Smooth muscle cell (in vitro differentiated cells): ENCODE measurements around the gene PTPRR. TPM values are rescaled to one million over a fixed set of nuclear protein-coding genes. Genes with fewer than 3 reads are reported as not detected.

Source experiments
- DNase-seq: peaks from one replicate; lab custom pipeline; 2025; ENCODE audit not compliant: unreplicated experiment; lab: John Stamatoyannopoulos, UW
- H2AFZ ChIP-seq: fragments of 200-600 bp; sonication (generic); 2 replicates; pipeline ENCODE4 v1.6.0; 2016; ENCODE audit warnings: antibody characterized with exemption, low read depth, mild to moderate bottlenecking
- H3F3A ChIP-seq: fragments of 200-600 bp; sonication (generic); 2 replicates; pipeline ENCODE4 v1.6.0; 2017; ENCODE audit warnings: antibody characterized with exemption, low read depth
- H3K27ac ChIP-seq: fragments of 200-600 bp; sonication (generic); 2 replicates; pipeline ENCODE4 v1.5.1; 2016; ENCODE audit warnings: low read depth, mild to moderate bottlenecking
- H3K27me3 ChIP-seq: fragments of 200-600 bp; sonication (generic); 2 replicates; pipeline ENCODE4 v1.6.1; 2016; ENCODE audit warnings: low read depth, mild to moderate bottlenecking
- H3K36me3 ChIP-seq: fragments of 200-600 bp; sonication (generic); 2 replicates; pipeline ENCODE4 v1.5.1; 2016; ENCODE audit warnings: low read depth
- H3K4me1 ChIP-seq: fragments of 200-600 bp; sonication (generic); 2 replicates; pipeline ENCODE4 v1.5.1; 2016; ENCODE audit warnings: low read depth
- H3K4me2 ChIP-seq: fragments of 200-600 bp; sonication (generic); 2 replicates; pipeline ENCODE4 v1.6.0; 2016; ENCODE audit warnings: mild to moderate bottlenecking
- H3K4me3 ChIP-seq: fragments of 200-600 bp; sonication (generic); 2 replicates; pipeline ENCODE4 v1.5.1; 2016; ENCODE audit warnings: mild to moderate bottlenecking
- H3K79me2 ChIP-seq: fragments of 200-600 bp; sonication (generic); 2 replicates; pipeline ENCODE4 v1.6.0; 2016; ENCODE audit warnings: low read depth, mild to moderate bottlenecking
- H3K9ac ChIP-seq: fragments of 200-600 bp; sonication (generic); 2 replicates; pipeline ENCODE4 v1.6.0; 2016; ENCODE audit warnings: low read depth
- H3K9me3 ChIP-seq: fragments of 200-600 bp; sonication (generic); replicated peaks from 2 replicates; pipeline ENCODE4 v1.5.1; 2016; ENCODE audit warnings: low read depth
- H4K20me1 ChIP-seq: fragments of 200-600 bp; sonication (generic); 2 replicates; pipeline ENCODE4 v1.6.0; 2016; ENCODE audit warnings: low read depth
- WGBS: methylation state at CpG from one replicate; pipeline ENCODE4 v1.1.7; 2016; ENCODE audit warnings: low lambda C conversion rate; 5-methylcytosine and 5-hydroxymethylcytosine counted together
- polyA plus RNA-seq: library from polyadenylated mRNA; unstranded; fragments of >200 nt; fragmentation: Nextera tagmentation; extraction: Ambion mirVana; gene quantifications from 2 replicates; pipeline ENCODE4 v1.2.1, GENCODE V29; 2016
- total RNA-seq: library from RNA; depleted of rRNA; stranded (reverse); fragments of >200 nt; gene quantifications from 2 replicates; pipeline ENCODE4 v1.2.3, GENCODE V29; 2014
- TF ChIP-seq, protein P1 (sequence below): fragments of 200-600 bp; sonication (generic); IDR thresholded peaks from 2 replicates; pipeline ENCODE4 v1.5.1; 2017; ENCODE audit warnings: borderline replicate concordance, mild to moderate bottlenecking, antibody characterized with exemption; ENCODE audit not compliant: insufficient read depth, poor library complexity, severe bottlenecking

PTPRR gene
- total and polyA plus RNA-seq, 2 experiments from 2014 or later, result 2.8 to 17.8 TPM

GRCh38 chr12:70876952-70877351 is 43.6 kb downstream of the PTPRR start:
- DNase-seq, result no peak
- 5% methylated on average over 3 of the region's 3 CpGs for WGBS
- no peak overlapping the region for H3K4me3 ChIP-seq
- TF ChIP-seq, protein P1, sequence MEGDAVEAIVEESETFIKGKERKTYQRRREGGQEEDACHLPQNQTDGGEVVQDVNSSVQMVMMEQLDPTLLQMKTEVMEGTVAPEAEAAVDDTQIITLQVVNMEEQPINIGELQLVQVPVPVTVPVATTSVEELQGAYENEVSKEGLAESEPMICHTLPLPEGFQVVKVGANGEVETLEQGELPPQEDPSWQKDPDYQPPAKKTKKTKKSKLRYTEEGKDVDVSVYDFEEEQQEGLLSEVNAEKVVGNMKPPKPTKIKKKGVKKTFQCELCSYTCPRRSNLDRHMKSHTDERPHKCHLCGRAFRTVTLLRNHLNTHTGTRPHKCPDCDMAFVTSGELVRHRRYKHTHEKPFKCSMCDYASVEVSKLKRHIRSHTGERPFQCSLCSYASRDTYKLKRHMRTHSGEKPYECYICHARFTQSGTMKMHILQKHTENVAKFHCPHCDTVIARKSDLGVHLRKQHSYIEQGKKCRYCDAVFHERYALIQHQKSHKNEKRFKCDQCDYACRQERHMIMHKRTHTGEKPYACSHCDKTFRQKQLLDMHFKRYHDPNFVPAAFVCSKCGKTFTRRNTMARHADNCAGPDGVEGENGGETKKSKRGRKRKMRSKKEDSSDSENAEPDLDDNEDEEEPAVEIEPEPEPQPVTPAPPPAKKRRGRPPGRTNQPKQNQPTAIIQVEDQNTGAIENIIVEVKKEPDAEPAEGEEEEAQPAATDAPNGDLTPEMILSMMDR, result no peak
- no peaks in the 10 kb centered on the region for H3K36me3 ChIP-seq
- H3K79me2 ChIP-seq, result no peaks in the 10 kb centered on the region
- H3F3A ChIP-seq, result no peaks in the 10 kb centered on the region
- H2AFZ ChIP-seq, result peak overlapping the region; percentile 46
- no peaks in the 10 kb centered on the region for H3K27me3 ChIP-seq
- no peaks in the 10 kb centered on the region for H3K9me3 ChIP-seq
- no peak overlapping the region for H3K9ac ChIP-seq
- H4K20me1 ChIP-seq, result no peaks in the 10 kb centered on the region
- H3K4me2 ChIP-seq, result no peak overlapping the region
- no peaks in the 10 kb centered on the region for H3K4me1 ChIP-seq
- H3K27ac ChIP-seq, result peak overlapping the region; percentile 51

- TF ChIP-seq, protein P1, result no peak
These were observed 44.9 kb downstream of the PTPRR start for GRCh38 chr12:70875628-70876027.

GRCh38 chr12:70854881-70855568 is 65.5 kb downstream of the PTPRR start:
- Histone ChIP-seq H3K9me3 (no peaks in the 10 kb centered on the region), H3K36me3 (no peaks in the 10 kb centered on the region), H3K9ac (no peak overlapping the region), H3K4me2 (no peak overlapping the region), H3K27me3 (no peaks in the 10 kb centered on the region), H3K27ac (no peak overlapping the region), H3F3A (no peaks in the 10 kb centered on the region), H3K4me3 (no peak overlapping the region), H3K4me1 (no peaks in the 10 kb centered on the region), H3K79me2 (no peaks in the 10 kb centered on the region), H2AFZ (no peak overlapping the region), H4K20me1 (no peaks in the 10 kb centered on the region)
- TF ChIP-seq, protein P1, result no peak
- DNase-seq, result no peak
- WGBS, result 87% methylated on average over 3 of the region's 3 CpGs

More at GRCh38 chr12:70875628-70876027, 44.9 kb downstream of the PTPRR start:
- no peaks in the 10 kb centered on the region for H3K9me3 ChIP-seq
- no peak for DNase-seq
- no peaks in the 10 kb centered on the region for H3K36me3 ChIP-seq
- no peaks in the 10 kb centered on the region for H3K79me2 ChIP-seq
- H3K4me1 ChIP-seq, result no peaks in the 10 kb centered on the region
- no peaks in the 10 kb centered on the region for H3F3A ChIP-seq
- H2AFZ ChIP-seq, result no peak overlapping the region
- H3K4me2 ChIP-seq, result no peak overlapping the region
- no peak overlapping the region for H3K27ac ChIP-seq
- H3K4me3 ChIP-seq, result no peak overlapping the region
- H4K20me1 ChIP-seq, result no peaks in the 10 kb centered on the region
- H3K9ac ChIP-seq, result no peak overlapping the region
- no peaks in the 10 kb centered on the region for H3K27me3 ChIP-seq

- Histone ChIP-seq H3K4me1 (no peaks in the 10 kb centered on the region), H3K9ac (no peak overlapping the region), H3K27ac (no peak overlapping the region), H3K9me3 (no peaks in the 10 kb centered on the region), H3K27me3 (no peaks in the 10 kb centered on the region), H3F3A (no peaks in the 10 kb centered on the region), H3K4me3 (no peak overlapping the region), H3K36me3 (no peaks in the 10 kb centered on the region), H2AFZ (no peak overlapping the region), H4K20me1 (no peaks in the 10 kb centered on the region), H3K79me2 (no peaks in the 10 kb centered on the region), H3K4me2 (no peak overlapping the region)
- TF ChIP-seq, protein P1, result no peak
- no peak for DNase-seq
- 74% methylated on average over 3 of the region's 3 CpGs for WGBS
These were observed 66.4 kb downstream of the PTPRR start for GRCh38 chr12:70854138-70854537.
